HG03342 (cell line): ENCODE data around the gene NLRC5.
"Not testable (repeated sequence)": the region's sequence is repeated elsewhere in the genome, so short reads cannot be mapped to it uniquely, and the experiment has no call there.

Experiments used
- ATAC-seq: cut with Tn5 transposase; IDR thresholded peaks from one replicate; pipeline ENCODE4 v1.9.1; 2021; ENCODE audit warnings: mild to moderate bottlenecking, moderate library complexity; ENCODE audit not compliant: unreplicated experiment

Gene NLRC5

GRCh38 chr16:57044931-57045693, 55.8 kb downstream of the NLRC5 start:
- no peak for ATAC-seq

GRCh38 chr16:57045694-57046381, 56.5 kb downstream of the NLRC5 start:
- ATAC-seq, result no peak

DNA sequence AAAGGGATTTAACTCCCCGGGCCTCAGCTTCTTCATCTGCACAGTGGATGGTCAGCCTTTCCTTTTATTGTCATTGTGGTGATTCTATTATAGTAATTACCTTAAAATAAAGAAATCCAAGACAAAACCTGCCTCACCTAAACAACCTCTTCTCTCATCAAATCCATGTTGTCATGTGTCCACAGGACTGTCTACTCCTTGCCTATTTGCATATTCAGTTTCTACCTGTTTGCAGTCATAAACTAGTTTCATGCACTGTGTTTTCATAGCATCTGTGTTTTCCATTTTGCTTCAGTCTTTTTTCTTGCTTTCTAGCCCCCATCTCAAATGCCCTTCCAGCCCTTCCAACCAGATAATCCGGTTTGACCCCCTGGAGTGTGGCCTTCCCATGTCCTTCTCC, 58.7 kb downstream of the NLRC5 start:
- ATAC-seq, result no peak

DNA sequence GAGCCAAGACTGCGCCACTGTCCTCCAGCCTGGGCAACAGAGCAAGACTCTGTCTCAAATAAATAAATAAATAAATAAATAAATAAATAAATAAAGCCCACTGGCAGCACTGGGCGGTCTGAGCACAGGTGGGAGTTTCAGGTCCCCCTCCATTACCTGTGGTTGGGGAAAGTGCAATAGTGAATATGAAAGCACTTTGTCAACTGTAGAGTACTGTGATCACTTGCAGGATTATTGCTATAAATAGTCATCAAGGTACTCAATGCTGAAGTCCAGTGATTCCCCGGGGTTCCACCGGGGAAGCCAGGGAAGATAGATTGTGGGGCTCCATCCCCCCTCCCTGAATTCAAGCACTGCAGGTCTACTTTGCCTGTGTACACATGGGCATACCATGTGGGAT, 60.3 kb downstream of the NLRC5 start:
- peak; percentile 53 for ATAC-seq

DNA sequence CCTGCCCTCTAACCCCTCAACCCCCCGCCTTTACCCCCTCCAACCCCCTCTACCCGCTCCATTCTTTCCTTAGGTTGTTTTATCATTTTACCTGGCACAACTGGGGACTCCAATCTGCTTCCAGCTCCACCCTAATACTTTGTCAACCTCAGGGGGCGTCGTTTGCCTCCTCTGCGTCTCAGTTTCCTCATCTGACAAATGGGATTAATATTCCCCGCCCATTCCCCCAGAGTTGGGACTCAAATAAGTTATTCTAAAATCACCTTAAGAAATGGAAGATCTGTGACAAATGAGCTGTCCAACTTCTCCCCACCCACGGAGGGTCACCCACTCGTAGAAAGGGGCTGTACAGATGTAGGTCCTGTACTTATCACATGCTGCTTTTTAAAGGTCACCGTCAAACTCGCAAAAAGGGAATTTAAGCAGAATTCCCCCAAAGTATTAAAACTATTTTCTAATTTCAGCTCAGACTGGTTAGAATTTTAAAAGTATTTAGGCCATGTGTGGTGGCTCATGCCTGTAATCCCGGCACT, 62.4 kb downstream of the NLRC5 start:
- no peak for ATAC-seq

- ATAC-seq, result no peak
Observed at GRCh38 chr16:57053206-57053605, 63.8 kb downstream of the NLRC5 start.

GRCh38 chr16:57054338-57054737, 65.0 kb downstream of the NLRC5 start:
- no peak for ATAC-seq

GRCh38 chr16:57054771-57055170, 65.4 kb downstream of the NLRC5 start:
- no peak for ATAC-seq

DNA sequence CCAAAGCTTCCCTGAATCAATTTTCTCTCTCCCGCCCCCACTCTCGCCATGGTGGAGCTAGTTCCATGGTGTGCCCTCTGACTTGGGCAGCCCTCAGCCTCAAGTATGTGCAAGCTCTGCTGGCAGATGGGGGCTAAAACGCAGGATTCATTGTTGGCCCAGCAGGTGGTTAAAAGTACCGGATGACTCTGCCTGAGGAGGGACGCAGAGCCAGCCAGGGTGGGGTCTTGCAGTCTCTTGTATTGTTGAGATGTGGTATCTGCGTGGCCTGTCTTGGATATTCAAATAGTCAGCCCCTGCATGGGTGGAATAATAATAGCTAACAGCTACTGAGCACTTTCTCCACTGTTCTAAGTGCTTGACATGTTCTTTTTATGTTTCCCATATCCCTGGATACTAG, 66.3 kb downstream of the NLRC5 start:
- ATAC-seq, result no peak

GRCh38 chr16:57058291-57058861, 69.0 kb downstream of the NLRC5 start:
- no peak for ATAC-seq

DNA sequence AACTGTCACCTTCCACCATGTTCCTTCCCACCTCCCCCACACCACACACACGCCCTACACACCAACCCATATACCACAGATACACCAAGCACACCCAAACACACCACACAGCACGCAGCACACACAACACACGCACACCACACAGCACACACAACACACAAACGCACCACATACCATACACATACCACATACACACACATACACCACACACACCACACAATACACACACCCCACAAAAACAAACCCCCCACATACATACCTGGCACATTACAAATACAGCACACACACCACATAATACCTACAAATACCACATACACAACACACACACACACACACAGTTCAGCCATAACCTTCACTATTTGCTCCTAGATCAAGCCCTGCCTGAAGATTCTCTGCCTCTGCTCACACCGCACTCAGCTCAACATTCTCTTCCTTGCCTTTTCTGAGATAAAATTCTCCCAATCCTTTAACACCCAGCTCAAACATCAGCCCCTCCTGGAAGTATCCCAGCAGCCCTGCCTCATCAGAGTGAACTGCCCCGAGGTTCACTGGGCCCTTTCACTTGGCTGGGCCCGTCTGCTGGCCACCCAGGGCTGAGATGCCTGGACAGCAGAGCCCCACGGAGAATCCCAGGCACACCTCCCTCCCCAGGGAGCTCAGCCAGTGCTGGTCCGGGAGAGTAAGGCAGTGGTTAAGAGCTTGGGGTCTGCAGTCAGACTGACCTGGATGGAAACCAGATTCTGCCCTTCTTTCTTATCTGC, 71.1 kb downstream of the NLRC5 start:
- no peak for ATAC-seq

DNA sequence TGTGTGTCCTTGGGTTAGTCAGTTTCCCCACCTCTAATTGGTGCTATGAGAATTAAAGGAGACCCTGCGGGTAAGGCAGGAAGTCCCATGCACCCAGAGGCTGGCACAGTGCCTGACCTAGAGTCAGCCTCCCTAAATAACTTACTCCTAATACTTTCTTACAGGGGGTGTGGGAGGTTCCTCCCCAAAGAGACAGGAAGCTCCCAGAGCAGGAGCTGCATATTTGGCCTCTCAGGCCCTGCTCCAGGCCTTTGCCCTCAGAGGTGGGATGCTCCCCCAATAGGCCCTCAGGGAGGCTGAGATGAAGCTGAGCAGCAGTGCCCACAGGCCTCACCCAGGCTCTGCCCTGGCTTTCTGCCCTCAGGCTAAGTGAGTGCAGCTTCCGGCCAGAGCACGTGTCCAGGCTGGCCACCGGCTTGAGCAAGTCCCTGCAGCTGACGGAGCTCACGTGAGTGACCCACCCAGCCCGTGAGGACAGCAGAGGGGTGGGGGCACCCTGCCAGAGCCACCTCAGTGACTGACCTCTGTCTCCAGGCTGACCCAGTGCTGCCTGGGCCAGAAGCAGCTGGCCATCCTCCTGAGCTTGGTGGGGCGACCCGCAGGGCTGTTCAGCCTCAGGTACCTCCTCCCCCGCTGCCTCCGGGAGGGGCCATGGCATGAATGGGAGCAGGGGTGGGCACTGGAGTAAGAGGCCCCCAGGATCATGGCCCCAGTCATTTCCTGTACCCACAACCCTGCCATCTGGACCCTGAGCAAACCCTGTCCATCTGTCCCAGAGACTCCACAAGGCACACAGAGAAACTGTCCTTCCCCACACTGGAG, 71.9 kb downstream of the NLRC5 start:
- no peak for ATAC-seq

DNA sequence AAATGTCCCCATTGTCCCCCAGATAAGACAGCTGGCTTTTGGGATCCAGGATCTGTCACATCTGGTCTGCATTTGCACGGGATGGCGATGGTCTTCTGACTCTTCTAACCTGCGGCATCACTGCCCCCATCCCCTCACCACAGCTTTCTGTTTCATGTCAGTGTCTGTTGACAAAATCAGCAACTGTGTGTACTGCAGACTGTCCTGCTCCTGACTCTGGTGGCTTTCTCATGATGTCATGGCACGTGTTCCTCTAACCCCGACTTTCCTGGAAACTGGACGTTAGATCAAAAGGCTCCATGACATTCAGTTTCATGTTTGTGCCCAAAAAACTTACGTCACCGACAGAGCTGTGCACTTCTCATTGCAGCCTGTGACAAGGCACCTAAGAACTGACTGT, 73.0 kb downstream of the NLRC5 start:
- no peak for ATAC-seq

- not testable (repeated sequence) for ATAC-seq
Observed at GRCh38 chr16:57063189-57063588, 73.8 kb downstream of the NLRC5 start.

DNA sequence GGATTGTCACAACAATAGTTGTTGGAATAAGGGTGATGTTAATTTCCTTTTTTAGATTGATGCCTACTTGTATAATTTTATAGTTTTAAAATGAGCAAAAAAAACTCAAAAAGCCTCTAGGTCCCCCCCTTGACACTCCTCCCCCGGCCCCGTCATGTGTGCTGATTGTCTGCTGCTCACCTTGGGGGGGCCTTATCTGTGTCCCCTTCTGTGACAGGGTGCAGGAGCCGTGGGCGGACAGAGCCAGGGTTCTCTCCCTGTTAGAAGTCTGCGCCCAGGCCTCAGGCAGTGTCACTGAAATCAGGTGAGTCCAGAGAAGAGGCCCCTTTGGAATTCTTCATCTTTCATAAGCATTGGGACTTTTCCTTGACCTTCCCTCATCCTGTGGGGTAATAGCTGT, 75.6 kb downstream of the NLRC5 start:
- no peak for ATAC-seq

DNA sequence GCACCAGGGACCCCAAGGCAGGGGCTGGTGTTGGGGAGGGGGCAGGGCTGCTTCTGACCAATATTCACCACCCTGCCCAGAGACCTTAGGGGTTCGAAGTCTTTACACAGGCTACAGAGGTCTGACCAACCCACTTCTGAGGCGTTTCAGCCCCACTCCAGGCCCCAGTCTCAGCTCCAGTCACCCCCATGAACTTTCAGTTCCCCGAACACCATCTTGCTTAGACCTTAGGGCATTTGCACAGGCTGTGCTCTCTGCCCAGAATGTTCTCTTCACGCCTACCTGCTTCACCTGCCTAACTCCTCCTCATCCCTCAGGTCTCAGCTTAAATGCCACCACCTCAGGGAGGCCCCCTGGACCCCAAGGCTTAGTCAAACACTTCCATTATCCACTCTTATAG, 77.3 kb downstream of the NLRC5 start:
- no peak for ATAC-seq

DNA sequence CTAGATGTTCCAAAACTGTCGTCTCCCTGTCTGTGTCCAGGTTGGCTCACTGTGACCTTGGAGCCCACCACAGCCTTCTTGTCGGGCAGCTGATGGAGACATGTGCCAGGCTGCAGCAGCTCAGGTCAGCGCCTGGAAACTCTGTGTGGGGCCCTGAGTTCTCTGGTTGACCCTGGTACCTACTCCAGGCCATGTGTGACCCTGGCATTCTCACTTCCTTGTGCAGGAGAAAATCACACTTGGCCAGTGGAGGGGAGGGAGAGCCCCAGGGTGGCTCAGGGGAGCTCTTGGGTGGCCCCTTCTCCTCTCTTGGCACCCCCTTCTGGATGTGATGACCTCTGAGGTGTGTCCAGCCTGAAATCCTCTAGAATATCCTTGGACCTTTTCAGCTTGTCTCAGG, 78.0 kb downstream of the NLRC5 start:
- ATAC-seq, result no peak

- no peak for ATAC-seq
Observed at GRCh38 chr16:57069053-57069452, 79.7 kb downstream of the NLRC5 start.

- ATAC-seq, result no peak
Observed at GRCh38 chr16:57069635-57070370, 80.4 kb downstream of the NLRC5 start.

GRCh38 chr16:57070424-57070823, 81.1 kb downstream of the NLRC5 start:
- no peak for ATAC-seq
